Activated CD8-positive, alpha-beta memory T cell treated with anti-CD3 and anti-CD28 coated beads for 48 hours (primary cell): Measurements from ENCODE around the gene COL11A1.
"Not testable (repeated sequence)": the region's sequence is repeated elsewhere in the genome, so short reads cannot be mapped to it uniquely, and the experiment has no call there.

ENCODE experiments used
- DNase-seq, 3 experiments: peaks; one replicate each; pipeline ENCODE4 v3.0.0-alpha.2; 2020; ENCODE audit warnings: low read depth in 2 of 3, low spot score in 2 of 3

Gene COL11A1

GRCh38 chr1:102838016-102838415 is 270.3 kb downstream of the COL11A1 start:
- no peak for DNase-seq

- no peak for DNase-seq
These were observed 270.8 kb downstream of the COL11A1 start for GRCh38 chr1:102837551-102837950.

GRCh38 chr1:102836991-102837390 is 271.3 kb downstream of the COL11A1 start:
- no peak for DNase-seq

- DNase-seq = no peak
These were observed 273.5 kb downstream of the COL11A1 start for GRCh38 chr1:102834688-102835320.

GRCh38 chr1:102833151-102833550 is 275.2 kb downstream of the COL11A1 start:
- no peak for DNase-seq

- DNase-seq = not testable (repeated sequence)
These were observed 281.6 kb downstream of the COL11A1 start for GRCh38 chr1:102826706-102827105.
